HepG2 (cell line): ENCODE results near the gene ANAPC2. TPM values are rescaled to one million over a fixed set of nuclear protein-coding genes. Genes with fewer than 3 reads are reported as not detected.

ENCODE experiments used
- ATAC-seq: fragments of 200-7000 bp; cut with Tn5 transposase; 3 replicates; pipeline ENCODE4 v1.9.1; 2020; ENCODE audit warnings: mild to moderate bottlenecking, moderate library complexity
- BruUV-seq: library from RNA; stranded (reverse); fragments of 400-500 nt; replicated peaks from 2 replicates; lab custom pipeline; 2021; lab: Mats Ljungman, UMichigan
- CTCF ChIA-PET: fragments of 300-600 bp; formaldehyde crosslinking; extraction: SDS; loops from one replicate; lab custom pipeline; 2021; ENCODE audit warnings: low total read pairs, inconsistent platforms, low intra/inter-chr PET ratio; lab: Yijun Ruan, JAX
- POLR2A ChIA-PET: fragments of 350-600 bp; sonication (Branson Sonifier 250); formaldehyde crosslinking; loops from one replicate; lab custom pipeline; 2020; ENCODE audit warnings: antibody characterized with exemption, inconsistent platforms; lab: Yijun Ruan, JAX
- DNase-seq: peaks from one replicate; pipeline ENCODE4 v3.0.0-alpha.2; 2015; ENCODE audit warnings: low spot score
- FAIRE-seq: peaks from 3 replicates; lab custom pipeline; 2011; peaks lifted over from hg19 to GRCh38; lab: Jason Lieb, UNC
- H2AFZ ChIP-seq: one replicate; pipeline ENCODE4 v1.6.1; 2011; ENCODE audit warnings: low read length, inconsistent platforms
- H3K27ac ChIP-seq: fragments of 300-600 bp; 3 replicates; pipeline ENCODE4 v1.8.0; 2011; ENCODE audit warnings: mixed run types, mild to moderate bottlenecking, mixed read lengths, low read length, inconsistent platforms; ENCODE audit not compliant: insufficient read depth; ENCODE audit errors: extremely low read length
- H3K27me3 ChIP-seq, 2 experiments: fragments of 200-600 bp in 1 of 2; 2 replicates in 1 of 2; 3 replicates in 1 of 2; pipeline versions ENCODE4 v1.6.0 to v1.8.0; 2011; ENCODE audit warnings: low read length in 2 of 2, mild to moderate bottlenecking in 2 of 2, moderate library complexity in 2 of 2, inconsistent platforms in 1 of 2; ENCODE audit not compliant: insufficient read depth in 2 of 2, control insufficient read depth in 1 of 2
- H3K36me3 ChIP-seq, 2 experiments: fragments of 200-600 bp in 1 of 2; replicated peaks in 1 of 2; 2 replicates in 1 of 2; 3 replicates in 1 of 2; pipeline versions ENCODE4 v1.5.1 to v1.8.0; 2011; ENCODE audit warnings: low read length in 2 of 2, inconsistent platforms in 1 of 2; ENCODE audit not compliant: insufficient read depth in 2 of 2, control insufficient read depth in 1 of 2
- H3K4me1 ChIP-seq: 2 replicates; pipeline ENCODE4 v1.5.1; 2012; ENCODE audit warnings: low read length, inconsistent platforms; ENCODE audit not compliant: insufficient read depth
- H3K4me2 ChIP-seq: 2 replicates; pipeline ENCODE4 v1.6.0; 2011; ENCODE audit warnings: low read depth, low read length, inconsistent platforms
- H3K4me3 ChIP-seq, 3 experiments: fragments of 200-600 bp in 1 of 3; sonication (generic), shearing (Covaris generic) in 1 of 3; replicated peaks in 1 of 3; 2 replicates each; pipeline ENCODE4 v1.5.1; 2011 to 2016; ENCODE audit warnings: low read length in 3 of 3, inconsistent platforms in 2 of 3, low read depth in 2 of 3, mild to moderate bottlenecking in 2 of 3, control low read depth in 1 of 3, mixed read lengths in 1 of 3; ENCODE audit not compliant: insufficient read depth in 1 of 3
- H3K79me2 ChIP-seq: one replicate; pipeline ENCODE4 v1.6.1; 2011; ENCODE audit warnings: low read length, inconsistent platforms; ENCODE audit not compliant: insufficient read depth
- H3K9ac ChIP-seq: 2 replicates; pipeline ENCODE4 v1.6.0; 2011; ENCODE audit warnings: mild to moderate bottlenecking, low read depth, low read length, inconsistent platforms; ENCODE audit not compliant: insufficient read depth
- H3K9me3 ChIP-seq: 2 replicates; pipeline ENCODE4 v1.5.1; 2012; ENCODE audit warnings: mild to moderate bottlenecking, low read length
- H4K20me1 ChIP-seq: 2 replicates; pipeline ENCODE4 v1.6.0; 2011; ENCODE audit warnings: inconsistent platforms, mild to moderate bottlenecking, low read length, moderate library complexity; ENCODE audit not compliant: insufficient read depth
- HOXA7 ChIP-seq: sonication (generic); formaldehyde crosslinking; IDR thresholded peaks from 2 replicates; pipeline ENCODE4 v1.8.1; 2022; ENCODE audit warnings: mild to moderate bottlenecking, missing genetic modification reagents, moderate library complexity
- KDM5B ChIP-seq: sonication (generic); formaldehyde crosslinking; IDR thresholded peaks from 2 replicates; pipeline ENCODE4 v1.4.0; 2020; ENCODE audit warnings: missing genetic modification reagents, mild to moderate bottlenecking, borderline replicate concordance
- NRL ChIP-seq: sonication (generic); formaldehyde crosslinking; IDR thresholded peaks from 2 replicates; pipeline ENCODE4 v1.5.0; 2020; ENCODE audit warnings: missing genetic modification reagents, mild to moderate bottlenecking, moderate library complexity, borderline replicate concordance
- ZFP36L2 ChIP-seq: sonication (generic); formaldehyde crosslinking; IDR thresholded peaks from 2 replicates; pipeline ENCODE4 v1.4.0; 2020; ENCODE audit warnings: missing genetic modification reagents
- ZNF34 ChIP-seq: sonication (generic); formaldehyde crosslinking; IDR thresholded peaks from 2 replicates; pipeline ENCODE4 v1.4.0; 2020; ENCODE audit warnings: mild to moderate bottlenecking, missing genetic modification reagents, borderline replicate concordance
- ZNF451 ChIP-seq: sonication (generic); formaldehyde crosslinking; IDR thresholded peaks from 2 replicates; pipeline ENCODE4 v1.5.0; 2020; ENCODE audit warnings: mild to moderate bottlenecking, missing genetic modification reagents
- WGBS: methylation state at CpG from one replicate; pipeline ENCODE4 v1.1.6; 2017; ENCODE audit warnings: low lambda C conversion rate; 5-methylcytosine and 5-hydroxymethylcytosine counted together
- in situ Hi-C: cut with HindIII; loops from 2 replicates; pipeline ENCODE4 v1.10.0; 2017; ENCODE audit warnings: low pct_unique_long_range_greater_than_20kb; ENCODE audit not compliant: extremely low pct_ligation_motif_present
- intact Hi-C: fragments of 100-400 bp; cut with micrococcal nuclease; formaldehyde crosslinking; loops from one replicate; pipeline ENCODE4 v1.10.0; 2022; ENCODE audit not compliant: unreplicated experiment
- polyA plus RNA-seq, 8 experiments: library from polyadenylated mRNA; depleted of rRNA in 3 of 8; stranded (reverse) in 7 of 8; unstranded in 1 of 8; fragments of >200 nt; fragmentation: Illumina TruSeq in 4 of 8; extraction: Trizol in 4 of 8; gene quantifications; 2 replicates each; pipeline versions ENCODE4 v1.2.1 to v1.2.3, GENCODE V29; 2011 to 2016; ENCODE audit warnings: low read depth in 4 of 8, missing spikeins in 1 of 8, mixed read lengths in 1 of 8; ENCODE audit not compliant: insufficient read depth in 1 of 8
- total RNA-seq, 5 experiments: library from RNA; depleted of rRNA; stranded (reverse); fragments of >200 nt; fragmentation: Illumina TruSeq; extraction: Trizol; gene quantifications; 2 replicates each; pipeline ENCODE4 v1.2.3, GENCODE V29; 2016; ENCODE audit warnings: low read depth in 1 of 5
- TF ChIP-seq, protein P1 (sequence below): sonication (generic); formaldehyde crosslinking; IDR thresholded peaks from 2 replicates; pipeline ENCODE4 v1.5.1; 2020; ENCODE audit warnings: mild to moderate bottlenecking, missing genetic modification reagents, borderline replicate concordance
- TF ChIP-seq, protein P2 (sequence below): sonication (generic); formaldehyde crosslinking; IDR thresholded peaks from 2 replicates; pipeline ENCODE4 v1.4.0; 2020; ENCODE audit warnings: missing genetic modification reagents
- TF ChIP-seq, protein P3 (sequence below): IDR thresholded peaks from 2 replicates; pipeline ENCODE4 v1.6.1; 2016; ENCODE audit warnings: low read depth, missing genetic modification reagents, missing compliant biosample characterization

ANAPC2 gene
- total and polyA plus RNA-seq, 2 of the 13 experiments (the other 11 are each of a cell fraction or from before 2014, with no cell fraction given) = 12.3 to 15.4 TPM

DNA sequence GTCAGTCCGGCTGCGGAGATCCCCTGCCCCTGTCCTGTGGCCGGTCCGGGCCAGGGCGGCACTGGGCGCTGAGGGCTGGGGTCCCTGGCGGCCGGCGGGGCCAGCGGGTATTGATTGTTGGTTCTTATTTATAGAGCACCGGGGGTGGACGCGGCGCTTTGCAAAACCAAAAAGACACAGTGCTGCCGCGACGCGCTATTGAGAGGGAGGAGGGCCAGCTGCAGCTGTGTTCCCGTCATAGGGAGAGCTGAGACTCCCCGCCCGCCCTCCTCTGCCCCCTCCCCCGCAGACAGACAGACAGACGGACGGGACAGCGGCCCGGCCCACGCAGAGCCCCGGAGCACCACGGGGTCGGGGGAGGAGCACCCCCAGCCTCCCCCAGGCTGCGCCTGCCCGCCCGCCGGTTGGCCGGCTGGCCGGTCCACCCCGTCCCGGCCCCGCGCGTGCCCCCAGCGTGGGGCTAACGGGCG, 21.0 kb downstream of the ANAPC2 start:
- Histone ChIP-seq H3K4me3 (no peak overlapping the region), H3K4me1 (peaks cover 9% of the 10 kb centered on the region), H3K9me3 (no peaks in the 10 kb centered on the region), H3K4me2 (0 out of 2 replicates have a peak overlapping the region, but pooled peaks have one; percentile 18), H3K27me3 (peaks cover 13 to 91% of the 10 kb centered on the region in 2 experiments; a peak in 3 of 5 replicates), H3K79me2 (no peaks in the 10 kb centered on the region), H2AFZ (no peak overlapping the region), H3K27ac (no peak overlapping the region), H3K36me3 (no peaks in the 10 kb centered on the region), H3K9ac (no peak overlapping the region), H4K20me1 (no peaks in the 10 kb centered on the region)
- ChIA-PET POLR2A (interaction anchor here (1.3 kb wide), 1 partner anchor 22 kb away, joined by 4 read pairs; no protein-coding TSS in a partner anchor), CTCF (no interaction called here)
- ATAC-seq = no peak
- DNase-seq = no peak
- no TSS peak for BruUV-seq
- no CpG with 5 or more reads among the region's 44 CpGs for WGBS
- no peak for FAIRE-seq
- intact Hi-C loops (no loop called here), in situ Hi-C loops (no loop called here)
- TF ChIP-seq ZNF34 (CRISPR knock-in tag) (no peak), ZNF451 (CRISPR knock-in tag) (no peak), NRL (CRISPR knock-in tag) (no peak), ZFP36L2 (no peak), HOXA7 (CRISPR knock-in tag) (no peak), KDM5B (CRISPR knock-in tag) (no peak)
- TF ChIP-seq, protein P1, sequence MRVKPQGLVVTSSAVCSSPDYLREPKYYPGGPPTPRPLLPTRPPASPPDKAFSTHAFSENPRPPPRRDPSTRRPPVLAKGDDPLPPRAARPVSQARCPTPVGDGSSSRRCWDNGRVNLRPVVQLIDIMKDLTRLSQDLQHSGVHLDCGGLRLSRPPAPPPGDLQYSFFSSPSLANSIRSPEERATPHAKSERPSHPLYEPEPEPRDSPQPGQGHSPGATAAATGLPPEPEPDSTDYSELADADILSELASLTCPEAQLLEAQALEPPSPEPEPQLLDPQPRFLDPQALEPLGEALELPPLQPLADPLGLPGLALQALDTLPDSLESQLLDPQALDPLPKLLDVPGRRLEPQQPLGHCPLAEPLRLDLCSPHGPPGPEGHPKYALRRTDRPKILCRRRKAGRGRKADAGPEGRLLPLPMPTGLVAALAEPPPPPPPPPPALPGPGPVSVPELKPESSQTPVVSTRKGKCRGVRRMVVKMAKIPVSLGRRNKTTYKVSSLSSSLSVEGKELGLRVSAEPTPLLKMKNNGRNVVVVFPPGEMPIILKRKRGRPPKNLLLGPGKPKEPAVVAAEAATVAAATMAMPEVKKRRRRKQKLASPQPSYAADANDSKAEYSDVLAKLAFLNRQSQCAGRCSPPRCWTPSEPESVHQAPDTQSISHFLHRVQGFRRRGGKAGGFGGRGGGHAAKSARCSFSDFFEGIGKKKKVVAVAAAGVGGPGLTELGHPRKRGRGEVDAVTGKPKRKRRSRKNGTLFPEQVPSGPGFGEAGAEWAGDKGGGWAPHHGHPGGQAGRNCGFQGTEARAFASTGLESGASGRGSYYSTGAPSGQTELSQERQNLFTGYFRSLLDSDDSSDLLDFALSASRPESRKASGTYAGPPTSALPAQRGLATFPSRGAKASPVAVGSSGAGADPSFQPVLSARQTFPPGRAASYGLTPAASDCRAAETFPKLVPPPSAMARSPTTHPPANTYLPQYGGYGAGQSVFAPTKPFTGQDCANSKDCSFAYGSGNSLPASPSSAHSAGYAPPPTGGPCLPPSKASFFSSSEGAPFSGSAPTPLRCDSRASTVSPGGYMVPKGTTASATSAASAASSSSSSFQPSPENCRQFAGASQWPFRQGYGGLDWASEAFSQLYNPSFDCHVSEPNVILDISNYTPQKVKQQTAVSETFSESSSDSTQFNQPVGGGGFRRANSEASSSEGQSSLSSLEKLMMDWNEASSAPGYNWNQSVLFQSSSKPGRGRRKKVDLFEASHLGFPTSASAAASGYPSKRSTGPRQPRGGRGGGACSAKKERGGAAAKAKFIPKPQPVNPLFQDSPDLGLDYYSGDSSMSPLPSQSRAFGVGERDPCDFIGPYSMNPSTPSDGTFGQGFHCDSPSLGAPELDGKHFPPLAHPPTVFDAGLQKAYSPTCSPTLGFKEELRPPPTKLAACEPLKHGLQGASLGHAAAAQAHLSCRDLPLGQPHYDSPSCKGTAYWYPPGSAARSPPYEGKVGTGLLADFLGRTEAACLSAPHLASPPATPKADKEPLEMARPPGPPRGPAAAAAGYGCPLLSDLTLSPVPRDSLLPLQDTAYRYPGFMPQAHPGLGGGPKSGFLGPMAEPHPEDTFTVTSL (CRISPR knock-in tag) = no peak
- TF ChIP-seq, protein P2, sequence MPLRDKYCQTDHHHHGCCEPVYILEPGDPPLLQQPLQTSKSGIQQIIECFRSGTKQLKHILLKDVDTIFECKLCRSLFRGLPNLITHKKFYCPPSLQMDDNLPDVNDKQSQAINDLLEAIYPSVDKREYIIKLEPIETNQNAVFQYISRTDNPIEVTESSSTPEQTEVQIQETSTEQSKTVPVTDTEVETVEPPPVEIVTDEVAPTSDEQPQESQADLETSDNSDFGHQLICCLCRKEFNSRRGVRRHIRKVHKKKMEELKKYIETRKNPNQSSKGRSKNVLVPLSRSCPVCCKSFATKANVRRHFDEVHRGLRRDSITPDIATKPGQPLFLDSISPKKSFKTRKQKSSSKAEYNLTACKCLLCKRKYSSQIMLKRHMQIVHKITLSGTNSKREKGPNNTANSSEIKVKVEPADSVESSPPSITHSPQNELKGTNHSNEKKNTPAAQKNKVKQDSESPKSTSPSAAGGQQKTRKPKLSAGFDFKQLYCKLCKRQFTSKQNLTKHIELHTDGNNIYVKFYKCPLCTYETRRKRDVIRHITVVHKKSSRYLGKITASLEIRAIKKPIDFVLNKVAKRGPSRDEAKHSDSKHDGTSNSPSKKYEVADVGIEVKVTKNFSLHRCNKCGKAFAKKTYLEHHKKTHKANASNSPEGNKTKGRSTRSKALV = no peak
- TF ChIP-seq, protein P3, sequence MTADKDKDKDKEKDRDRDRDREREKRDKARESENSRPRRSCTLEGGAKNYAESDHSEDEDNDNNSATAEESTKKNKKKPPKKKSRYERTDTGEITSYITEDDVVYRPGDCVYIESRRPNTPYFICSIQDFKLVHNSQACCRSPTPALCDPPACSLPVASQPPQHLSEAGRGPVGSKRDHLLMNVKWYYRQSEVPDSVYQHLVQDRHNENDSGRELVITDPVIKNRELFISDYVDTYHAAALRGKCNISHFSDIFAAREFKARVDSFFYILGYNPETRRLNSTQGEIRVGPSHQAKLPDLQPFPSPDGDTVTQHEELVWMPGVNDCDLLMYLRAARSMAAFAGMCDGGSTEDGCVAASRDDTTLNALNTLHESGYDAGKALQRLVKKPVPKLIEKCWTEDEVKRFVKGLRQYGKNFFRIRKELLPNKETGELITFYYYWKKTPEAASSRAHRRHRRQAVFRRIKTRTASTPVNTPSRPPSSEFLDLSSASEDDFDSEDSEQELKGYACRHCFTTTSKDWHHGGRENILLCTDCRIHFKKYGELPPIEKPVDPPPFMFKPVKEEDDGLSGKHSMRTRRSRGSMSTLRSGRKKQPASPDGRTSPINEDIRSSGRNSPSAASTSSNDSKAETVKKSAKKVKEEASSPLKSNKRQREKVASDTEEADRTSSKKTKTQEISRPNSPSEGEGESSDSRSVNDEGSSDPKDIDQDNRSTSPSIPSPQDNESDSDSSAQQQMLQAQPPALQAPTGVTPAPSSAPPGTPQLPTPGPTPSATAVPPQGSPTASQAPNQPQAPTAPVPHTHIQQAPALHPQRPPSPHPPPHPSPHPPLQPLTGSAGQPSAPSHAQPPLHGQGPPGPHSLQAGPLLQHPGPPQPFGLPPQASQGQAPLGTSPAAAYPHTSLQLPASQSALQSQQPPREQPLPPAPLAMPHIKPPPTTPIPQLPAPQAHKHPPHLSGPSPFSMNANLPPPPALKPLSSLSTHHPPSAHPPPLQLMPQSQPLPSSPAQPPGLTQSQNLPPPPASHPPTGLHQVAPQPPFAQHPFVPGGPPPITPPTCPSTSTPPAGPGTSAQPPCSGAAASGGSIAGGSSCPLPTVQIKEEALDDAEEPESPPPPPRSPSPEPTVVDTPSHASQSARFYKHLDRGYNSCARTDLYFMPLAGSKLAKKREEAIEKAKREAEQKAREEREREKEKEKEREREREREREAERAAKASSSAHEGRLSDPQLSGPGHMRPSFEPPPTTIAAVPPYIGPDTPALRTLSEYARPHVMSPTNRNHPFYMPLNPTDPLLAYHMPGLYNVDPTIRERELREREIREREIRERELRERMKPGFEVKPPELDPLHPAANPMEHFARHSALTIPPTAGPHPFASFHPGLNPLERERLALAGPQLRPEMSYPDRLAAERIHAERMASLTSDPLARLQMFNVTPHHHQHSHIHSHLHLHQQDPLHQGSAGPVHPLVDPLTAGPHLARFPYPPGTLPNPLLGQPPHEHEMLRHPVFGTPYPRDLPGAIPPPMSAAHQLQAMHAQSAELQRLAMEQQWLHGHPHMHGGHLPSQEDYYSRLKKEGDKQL = no peak
